OCI-LY7 (cell line): ENCODE results near the gene KLHL6.

Experiments used
- EZH2phosphoT487 ChIP-seq: fragments of 200-600 bp; sonication (generic); IDR thresholded peaks from 2 replicates; pipeline ENCODE4 v1.6.1; 2018; ENCODE audit warnings: low read depth, borderline replicate concordance, mild to moderate bottlenecking, mixed run types, antibody characterized with exemption, low read length, moderate library complexity, mixed read lengths
- TF ChIP-seq, protein P1 (sequence below): fragments of 200-600 bp; sonication (generic); conservative IDR thresholded peaks from 2 replicates; pipeline ENCODE4 v1.5.1; 2014; ENCODE audit warnings: mild to moderate bottlenecking, antibody characterized with exemption, low read length, moderate library complexity, mixed read lengths

- TF ChIP-seq, protein P1, sequence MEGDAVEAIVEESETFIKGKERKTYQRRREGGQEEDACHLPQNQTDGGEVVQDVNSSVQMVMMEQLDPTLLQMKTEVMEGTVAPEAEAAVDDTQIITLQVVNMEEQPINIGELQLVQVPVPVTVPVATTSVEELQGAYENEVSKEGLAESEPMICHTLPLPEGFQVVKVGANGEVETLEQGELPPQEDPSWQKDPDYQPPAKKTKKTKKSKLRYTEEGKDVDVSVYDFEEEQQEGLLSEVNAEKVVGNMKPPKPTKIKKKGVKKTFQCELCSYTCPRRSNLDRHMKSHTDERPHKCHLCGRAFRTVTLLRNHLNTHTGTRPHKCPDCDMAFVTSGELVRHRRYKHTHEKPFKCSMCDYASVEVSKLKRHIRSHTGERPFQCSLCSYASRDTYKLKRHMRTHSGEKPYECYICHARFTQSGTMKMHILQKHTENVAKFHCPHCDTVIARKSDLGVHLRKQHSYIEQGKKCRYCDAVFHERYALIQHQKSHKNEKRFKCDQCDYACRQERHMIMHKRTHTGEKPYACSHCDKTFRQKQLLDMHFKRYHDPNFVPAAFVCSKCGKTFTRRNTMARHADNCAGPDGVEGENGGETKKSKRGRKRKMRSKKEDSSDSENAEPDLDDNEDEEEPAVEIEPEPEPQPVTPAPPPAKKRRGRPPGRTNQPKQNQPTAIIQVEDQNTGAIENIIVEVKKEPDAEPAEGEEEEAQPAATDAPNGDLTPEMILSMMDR: no peak
- TF ChIP-seq EZH2phosphoT487: no peak
Observed at GRCh38 chr3:183524476-183524875, 31.0 kb downstream of the KLHL6 start.
